Left hindlimb (tissue), 1 donor: ENCODE results near the gene PTPN22.
"Not testable (repeated sequence)": the region's sequence is repeated elsewhere in the genome, so short reads cannot be mapped to it uniquely, and the experiment has no call there.

Source experiments
- DNase-seq: peaks from one replicate; pipeline ENCODE4 v3.0.0-alpha.2; 2018

The PTPN22 gene

DNA sequence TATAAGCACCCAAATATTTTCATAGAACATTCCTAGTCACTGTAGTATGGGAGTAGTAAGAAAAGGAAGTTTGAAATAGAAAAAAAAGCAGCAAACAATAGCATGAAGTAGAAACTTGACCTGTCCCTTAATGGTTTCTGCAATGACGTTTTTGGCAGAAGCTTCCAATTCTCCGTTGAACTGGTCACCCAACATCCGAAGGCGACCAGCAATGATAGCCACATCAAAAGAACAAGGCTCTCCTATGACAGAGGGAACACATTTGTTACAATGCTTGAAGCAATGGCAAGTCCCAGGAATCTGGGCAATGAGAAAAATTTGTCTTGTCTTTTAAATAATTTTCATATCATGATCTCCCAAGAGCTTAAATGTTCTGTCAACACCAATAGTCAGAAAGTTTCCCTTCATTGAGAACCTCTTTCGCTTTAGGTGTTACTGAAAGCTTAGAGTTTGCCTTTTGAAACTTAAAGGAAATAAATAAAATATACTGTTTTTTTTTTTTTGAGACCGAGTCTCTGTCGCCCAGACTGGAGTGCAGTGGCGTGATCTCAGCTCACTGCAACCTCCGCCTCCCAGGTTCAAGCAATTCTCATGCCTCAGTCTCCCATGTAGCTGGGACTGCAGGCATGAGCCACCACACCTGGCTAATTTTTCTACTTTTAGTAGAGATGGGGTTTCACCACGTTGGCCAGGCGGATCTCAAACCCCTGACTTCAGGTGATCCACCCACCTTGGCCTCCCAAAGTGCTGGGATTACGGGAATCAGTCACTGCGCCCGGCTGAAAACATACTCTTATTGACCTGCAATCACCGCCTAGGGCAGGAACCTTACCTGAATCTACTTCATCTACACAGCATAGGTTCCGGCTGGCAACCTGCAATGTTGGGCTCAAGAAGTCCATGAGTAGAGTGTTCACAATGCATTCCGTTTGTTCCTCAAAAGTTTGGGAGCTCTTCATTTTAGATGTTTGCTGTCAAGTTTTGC lies 15.2 kb upstream of the PTPN22 start:
- no peak for DNase-seq

- DNase-seq = no peak
Observed at GRCh38 chr1:113881661-113882060, 10.1 kb upstream of the PTPN22 start.

DNA sequence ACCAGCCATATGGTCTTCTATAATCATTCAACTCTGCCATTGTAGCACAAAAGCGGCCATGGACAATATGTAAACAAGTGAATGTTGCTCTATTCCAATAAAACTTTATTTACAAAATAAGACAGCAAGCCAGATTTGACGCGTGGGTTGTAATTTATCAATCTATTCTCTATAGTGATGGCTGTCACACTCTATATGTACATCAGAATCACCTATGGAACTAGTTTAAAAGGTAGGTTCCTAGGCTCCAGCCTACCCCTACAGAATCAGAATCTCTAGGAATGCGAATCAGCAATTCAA lies 8.2 kb upstream of the PTPN22 start:
- DNase-seq = no peak

DNA sequence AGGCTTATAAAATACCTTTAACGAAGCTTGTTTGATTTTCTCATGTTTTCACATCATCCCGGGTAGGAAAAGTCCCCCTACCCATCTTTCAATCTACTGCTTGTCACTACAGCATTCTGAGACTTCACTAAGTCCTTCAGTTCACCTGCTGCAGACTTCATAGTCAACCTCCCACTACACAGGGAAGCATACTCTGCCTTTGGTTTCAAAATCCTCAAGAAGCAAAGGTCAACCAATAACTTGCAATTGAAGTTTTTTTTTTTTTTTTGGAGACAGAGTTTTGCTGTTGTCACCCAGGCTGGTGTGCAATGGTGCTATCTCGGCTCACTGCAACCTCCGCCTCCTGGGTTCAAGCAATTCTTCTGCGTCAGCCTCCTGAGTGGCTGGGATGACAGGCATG lies 4.7 kb upstream of the PTPN22 start:
- no peak for DNase-seq

DNA sequence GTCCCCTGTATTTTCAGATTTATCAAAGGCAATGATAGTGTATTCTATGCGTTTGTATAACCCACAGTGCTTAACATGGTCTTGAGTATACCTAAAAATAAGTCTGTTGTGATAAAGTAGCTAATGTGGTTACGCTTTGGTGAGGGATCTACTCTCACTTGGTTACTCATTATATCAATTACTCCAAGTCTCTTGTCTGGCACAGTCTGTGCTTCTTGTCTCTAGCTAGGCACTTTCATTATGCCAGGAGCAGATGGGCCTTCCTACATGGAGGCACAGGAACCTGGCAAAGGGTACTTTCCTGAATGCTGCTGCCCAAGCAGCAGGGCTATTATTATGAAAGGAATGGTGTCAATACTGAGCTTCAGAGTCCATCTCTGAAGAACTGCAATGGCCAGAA lies 4.2 kb upstream of the PTPN22 start:
- no peak for DNase-seq

DNA sequence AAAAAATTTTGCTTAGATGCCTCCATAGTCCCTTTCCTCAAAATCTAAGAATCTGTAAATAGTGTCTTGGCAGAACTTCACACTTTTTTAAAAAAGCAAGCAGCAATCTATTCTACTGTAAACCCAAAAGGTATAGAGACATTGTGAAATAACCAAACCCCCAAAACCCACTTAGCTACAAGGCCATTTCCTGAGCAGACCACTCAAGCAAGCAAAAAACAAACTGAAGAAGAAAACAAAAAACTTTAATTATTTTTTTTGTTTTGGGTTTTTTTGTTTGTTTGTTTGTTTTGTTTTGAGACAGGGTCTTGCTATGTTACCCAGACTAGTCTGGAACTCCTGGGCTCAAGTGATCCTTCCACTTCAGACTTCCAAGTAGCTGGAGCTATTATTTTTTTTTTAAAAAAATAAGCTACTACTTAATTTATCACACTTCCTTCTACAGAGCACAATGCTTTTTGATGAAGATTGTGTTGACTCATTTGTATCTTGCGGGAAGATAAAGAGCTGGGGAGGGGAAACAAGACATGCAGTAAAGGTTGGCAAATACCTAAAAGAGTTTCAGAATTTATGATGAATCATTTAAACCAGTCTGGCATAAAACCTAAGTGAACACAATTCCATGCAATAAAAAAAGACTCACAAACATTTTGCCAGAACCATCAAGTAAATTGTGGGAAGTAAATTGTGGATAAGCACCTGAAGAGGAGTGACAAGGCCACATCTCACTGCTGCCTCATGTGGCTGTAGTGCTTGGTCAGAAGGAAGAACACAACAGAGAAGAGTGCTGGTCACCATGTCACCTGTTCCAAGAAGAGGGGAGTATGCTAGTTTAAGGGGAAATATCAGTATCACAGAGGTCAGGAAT lies 2.7 kb upstream of the PTPN22 start:
- DNase-seq = no peak

- no peak for DNase-seq
Observed at GRCh38 chr1:113872219-113872935, 865 bp upstream of the PTPN22 start.

- DNase-seq = no peak
Observed at GRCh38 chr1:113870778-113871177, 734 bp downstream of the PTPN22 start.

DNA sequence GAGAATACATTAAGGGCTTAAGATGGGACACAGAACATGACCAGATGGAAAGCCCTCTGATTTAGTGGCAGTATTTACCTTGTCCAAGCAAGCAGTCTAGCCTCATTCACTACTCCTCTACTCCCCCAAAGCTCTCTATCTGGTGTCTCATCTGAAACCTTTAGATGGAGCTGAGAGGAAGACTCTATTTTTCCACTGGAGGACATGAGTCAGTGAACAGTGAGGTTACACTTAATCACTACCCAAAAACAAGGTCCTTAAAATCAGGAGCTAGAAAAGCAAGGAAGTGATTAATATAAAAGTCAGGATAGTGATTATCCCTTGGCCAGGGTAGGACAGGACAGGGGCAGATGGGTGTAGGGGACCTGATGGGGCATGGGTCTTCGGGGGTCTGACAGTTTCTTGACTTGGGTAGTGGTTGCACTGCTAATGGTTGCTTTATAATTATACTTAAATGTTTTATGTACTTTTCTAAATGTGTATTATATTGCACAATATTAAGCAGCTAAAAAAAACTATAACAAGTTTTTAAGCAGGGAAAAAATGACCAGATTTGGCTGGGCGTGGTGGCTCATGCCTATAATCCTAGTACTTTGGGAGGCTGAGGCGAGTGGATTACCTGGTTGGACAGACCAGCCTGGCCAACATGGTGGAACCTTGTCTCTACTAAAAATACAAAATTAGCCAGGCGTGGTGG lies 3.0 kb downstream of the PTPN22 start:
- no peak for DNase-seq

GRCh38 chr1:113861641-113862040 lies 9.9 kb downstream of the PTPN22 start:
- DNase-seq = no peak

GRCh38 chr1:113860891-113861290 lies 10.6 kb downstream of the PTPN22 start:
- no peak for DNase-seq

DNA sequence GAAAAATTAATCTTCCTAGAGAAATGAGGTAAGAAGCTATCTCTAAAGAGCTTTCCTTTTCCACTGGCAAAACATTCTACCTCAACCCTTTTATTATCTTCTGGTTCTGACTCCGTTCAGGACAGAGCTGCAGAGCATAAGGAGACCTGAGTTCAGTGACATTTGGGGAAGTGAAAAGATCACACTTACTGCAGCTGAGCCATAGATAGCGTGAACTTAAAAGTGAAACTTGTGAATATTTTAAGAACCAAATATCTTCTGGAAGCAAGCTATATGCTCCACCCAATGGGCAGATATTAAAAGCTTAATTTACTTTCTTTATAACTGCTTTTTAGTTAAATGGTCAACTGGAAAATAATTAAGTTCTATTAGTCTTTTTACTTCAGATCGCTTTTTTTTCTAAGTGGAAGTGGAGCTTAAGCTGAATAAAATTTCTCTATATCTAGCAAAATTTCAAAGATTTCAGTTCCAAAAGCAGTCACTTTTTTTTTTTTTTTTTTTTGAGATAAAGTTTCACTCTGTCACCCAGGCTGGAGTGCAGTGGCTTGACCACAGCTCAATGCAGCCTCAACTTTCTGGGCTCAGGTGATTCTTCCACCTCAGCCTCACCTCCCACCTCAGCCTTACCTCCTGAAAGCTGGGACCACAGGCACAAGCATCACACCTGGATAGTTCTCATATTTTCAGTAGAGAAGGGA lies 11.9 kb downstream of the PTPN22 start:
- DNase-seq = no peak

GRCh38 chr1:113858982-113859381 lies 12.5 kb downstream of the PTPN22 start:
- DNase-seq = no peak

- DNase-seq = no peak
Observed at GRCh38 chr1:113858418-113858817, 13.1 kb downstream of the PTPN22 start.

- DNase-seq = no peak
Observed at GRCh38 chr1:113857776-113858175, 13.7 kb downstream of the PTPN22 start.

- no peak for DNase-seq
Observed at GRCh38 chr1:113856401-113856790, 15.1 kb downstream of the PTPN22 start.

DNA sequence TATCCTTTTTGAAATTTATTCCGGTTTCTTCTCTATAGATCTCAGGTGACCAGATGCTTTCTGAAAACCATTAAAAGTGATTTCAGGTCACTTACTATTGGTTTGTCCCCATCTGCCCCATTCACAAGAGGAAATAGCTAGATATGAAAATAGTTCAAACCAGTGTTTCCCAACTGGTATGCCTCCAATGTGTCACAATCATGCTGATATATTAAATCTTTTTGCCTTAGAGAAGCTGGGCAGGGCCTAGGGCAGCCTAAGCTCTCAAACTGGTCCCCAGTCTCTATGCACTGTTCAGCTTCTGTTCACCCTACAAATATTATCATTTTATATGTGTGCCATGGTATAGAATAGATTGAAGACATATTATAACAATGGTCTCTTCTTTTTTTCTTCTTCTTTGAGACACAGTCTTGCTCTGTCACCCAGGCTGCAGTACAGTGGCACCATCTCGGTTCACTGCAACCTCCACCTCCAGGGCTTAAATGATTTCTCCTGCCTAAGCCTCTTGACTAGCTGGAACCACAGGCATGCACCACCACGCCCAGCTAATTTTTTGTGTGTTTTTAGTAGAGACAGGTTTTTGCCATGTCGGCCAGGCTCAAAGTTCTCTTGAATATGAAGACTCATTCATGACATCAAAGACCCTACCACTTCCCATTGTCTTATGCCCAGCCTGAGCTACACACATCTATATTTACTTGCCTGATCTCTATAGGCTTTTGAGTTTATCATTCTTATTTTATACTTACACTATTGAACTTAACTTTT lies 15.7 kb downstream of the PTPN22 start:
- no peak for DNase-seq

DNA sequence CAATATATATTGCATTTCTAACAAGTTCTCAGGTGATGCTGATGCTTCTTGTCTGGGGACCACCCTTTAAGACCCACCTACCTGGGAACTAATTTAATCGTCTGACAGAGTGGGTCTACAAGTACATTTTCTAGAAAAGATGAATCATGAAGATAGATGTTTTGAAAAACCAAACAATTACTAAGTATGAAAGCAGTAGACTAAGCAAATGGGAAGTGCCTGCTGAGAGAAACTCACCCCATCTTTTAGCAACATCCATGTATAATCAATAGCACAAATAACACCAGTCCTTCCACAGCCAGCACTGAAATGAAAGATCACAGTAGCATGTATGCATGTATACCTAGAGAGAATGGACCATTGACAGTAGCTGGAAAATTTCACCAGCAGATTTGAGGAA lies 17.3 kb downstream of the PTPN22 start:
- no peak for DNase-seq

DNA sequence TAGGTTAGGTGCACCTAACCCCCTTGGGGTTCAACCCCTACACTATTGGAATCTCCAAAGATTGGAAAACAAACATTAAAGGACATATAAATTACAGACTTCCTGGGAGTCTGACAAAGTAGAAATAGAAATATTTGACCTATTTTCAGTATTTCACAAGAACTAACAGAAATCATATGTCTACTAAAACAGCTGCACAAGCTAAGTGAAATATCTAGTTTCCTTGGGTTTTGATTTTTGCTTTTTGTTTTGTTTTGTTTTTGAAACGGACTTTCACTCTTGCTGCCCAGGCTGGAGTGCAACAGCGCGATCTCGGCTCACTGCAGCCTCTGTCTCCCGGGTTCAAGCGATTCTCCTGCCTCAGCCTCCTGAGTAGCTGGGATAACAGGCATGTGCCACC lies 18.8 kb downstream of the PTPN22 start:
- not testable (repeated sequence) for DNase-seq

DNA sequence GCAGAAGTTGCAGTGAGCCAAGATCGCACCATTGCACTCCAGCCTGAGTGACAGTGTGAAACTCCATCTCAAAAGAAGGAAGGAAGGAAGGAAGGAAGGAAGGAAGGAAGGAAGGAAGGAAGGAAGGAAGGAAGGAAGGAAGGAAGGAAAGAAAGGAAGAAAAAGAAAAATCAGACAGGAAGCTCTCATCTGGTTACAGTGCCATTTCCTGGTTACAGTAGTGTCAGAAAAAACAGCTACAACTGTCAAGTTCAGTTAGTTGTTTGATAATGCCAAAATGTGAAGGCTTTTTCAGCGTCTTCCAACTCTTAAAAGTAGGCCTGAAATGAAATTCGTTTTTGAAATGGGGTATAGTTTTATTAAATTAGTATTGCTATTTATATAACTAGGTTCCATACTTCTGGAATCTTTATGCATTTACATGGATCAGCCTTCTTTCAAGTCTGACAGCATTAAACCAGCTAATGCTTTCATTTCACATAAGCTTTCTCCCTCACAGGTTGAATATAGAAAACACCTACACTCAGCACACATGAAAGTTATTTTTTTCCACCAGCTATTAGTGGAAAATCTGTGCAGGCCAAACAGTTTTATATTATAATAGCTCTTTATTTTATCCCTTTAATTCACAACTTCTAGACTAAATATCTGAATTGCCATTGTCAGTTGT lies 21.2 kb downstream of the PTPN22 start:
- DNase-seq = no peak

GRCh38 chr1:113849072-113849471 lies 22.4 kb downstream of the PTPN22 start:
- no peak for DNase-seq
